Measurements from ENCODE around the gene CLNK.

DNA sequence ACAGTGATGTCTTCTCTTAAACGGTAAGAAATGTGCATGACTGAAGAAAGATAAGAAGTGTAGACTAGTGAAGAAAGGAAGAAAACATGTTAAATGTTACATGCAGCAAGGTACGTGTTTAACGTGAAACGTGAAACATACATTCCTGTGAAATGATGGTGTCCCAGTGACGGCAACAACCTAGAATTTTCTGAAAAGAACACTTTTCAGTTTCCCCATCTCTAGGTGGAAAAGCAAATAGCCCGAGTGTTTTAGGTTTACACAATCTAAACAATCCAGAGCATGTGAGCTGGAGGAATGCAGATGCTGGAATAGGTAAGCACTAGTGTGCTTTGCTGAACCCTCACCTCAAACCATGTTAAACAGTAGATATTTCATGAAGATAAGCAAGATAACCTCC is 60.7 kb downstream of the CLNK start:
- TF ChIP-seq CTCF (IDR thresholded peaks at IDR 0.05) (no peak), POLR2A (IDR thresholded peaks at IDR 0.05) (no peak)

Measured in esophagus squamous epithelium (tissue), 4 donors.